Peyer's patch (tissue), 4 donors: ENCODE measurements around the gene TCAF1.
"Not testable (repeated sequence)": the region's sequence is repeated elsewhere in the genome, so short reads cannot be mapped to it uniquely, and the experiment has no call there.

ENCODE experiments used
- CTCF ChIP-seq, 6 experiments: fragments of 450-650 bp in 4 of 6; fragments of 200-600 bp in 2 of 6; sonication (generic) in 1 of 6; IDR thresholded peaks; one replicate each; pipeline ENCODE4 v1.5.1; 2017 to 2019; ENCODE audit warnings: antibody characterized with exemption in 6 of 6, mild to moderate bottlenecking in 3 of 6, moderate library complexity in 1 of 6
- POLR2A ChIP-seq, 2 donors: fragments of 450-650 bp; IDR thresholded peaks; one replicate each; pipeline ENCODE4 v1.5.1; 2017; ENCODE audit warnings: antibody characterized with exemption in 2 of 2, mild to moderate bottlenecking in 2 of 2, moderate library complexity in 2 of 2

- not testable (repeated sequence) for TF ChIP-seq CTCF, POLR2A (IDR thresholded peaks at IDR 0.05)
These were observed 77.5 kb downstream of the TCAF1 start for GRCh38 chr7:143824295-143825135.
